ENCODE data around the gene BAX.

- TF ChIP-seq POLR2A (IDR thresholded peaks at IDR 0.05; ENCODE audit: low read length) = no peak
- TF ChIP-seq CTCF (IDR thresholded peaks at IDR 0.05) = no peak
- TF ChIP-seq, protein P1, sequence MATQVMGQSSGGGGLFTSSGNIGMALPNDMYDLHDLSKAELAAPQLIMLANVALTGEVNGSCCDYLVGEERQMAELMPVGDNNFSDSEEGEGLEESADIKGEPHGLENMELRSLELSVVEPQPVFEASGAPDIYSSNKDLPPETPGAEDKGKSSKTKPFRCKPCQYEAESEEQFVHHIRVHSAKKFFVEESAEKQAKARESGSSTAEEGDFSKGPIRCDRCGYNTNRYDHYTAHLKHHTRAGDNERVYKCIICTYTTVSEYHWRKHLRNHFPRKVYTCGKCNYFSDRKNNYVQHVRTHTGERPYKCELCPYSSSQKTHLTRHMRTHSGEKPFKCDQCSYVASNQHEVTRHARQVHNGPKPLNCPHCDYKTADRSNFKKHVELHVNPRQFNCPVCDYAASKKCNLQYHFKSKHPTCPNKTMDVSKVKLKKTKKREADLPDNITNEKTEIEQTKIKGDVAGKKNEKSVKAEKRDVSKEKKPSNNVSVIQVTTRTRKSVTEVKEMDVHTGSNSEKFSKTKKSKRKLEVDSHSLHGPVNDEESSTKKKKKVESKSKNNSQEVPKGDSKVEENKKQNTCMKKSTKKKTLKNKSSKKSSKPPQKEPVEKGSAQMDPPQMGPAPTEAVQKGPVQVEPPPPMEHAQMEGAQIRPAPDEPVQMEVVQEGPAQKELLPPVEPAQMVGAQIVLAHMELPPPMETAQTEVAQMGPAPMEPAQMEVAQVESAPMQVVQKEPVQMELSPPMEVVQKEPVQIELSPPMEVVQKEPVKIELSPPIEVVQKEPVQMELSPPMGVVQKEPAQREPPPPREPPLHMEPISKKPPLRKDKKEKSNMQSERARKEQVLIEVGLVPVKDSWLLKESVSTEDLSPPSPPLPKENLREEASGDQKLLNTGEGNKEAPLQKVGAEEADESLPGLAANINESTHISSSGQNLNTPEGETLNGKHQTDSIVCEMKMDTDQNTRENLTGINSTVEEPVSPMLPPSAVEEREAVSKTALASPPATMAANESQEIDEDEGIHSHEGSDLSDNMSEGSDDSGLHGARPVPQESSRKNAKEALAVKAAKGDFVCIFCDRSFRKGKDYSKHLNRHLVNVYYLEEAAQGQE (IDR thresholded peaks at IDR 0.05) = no peak
- TF ChIP-seq TP53 (CRISPR knock-in tag; IDR thresholded peaks at IDR 0.05) = no peak
- TF ChIP-seq POLR2AphosphoS2 (conservative IDR thresholded peaks at IDR 0.05; ENCODE audit: low read length) = no peak
- no peak for TF ChIP-seq EP300 (IDR thresholded peaks at IDR 0.05)
Observed at GRCh38 chr19:48943081-48943480, 11.6 kb upstream of the BAX start.
